ENCODE data around the gene ARHGAP44.

ARHGAP44 gene

DNA sequence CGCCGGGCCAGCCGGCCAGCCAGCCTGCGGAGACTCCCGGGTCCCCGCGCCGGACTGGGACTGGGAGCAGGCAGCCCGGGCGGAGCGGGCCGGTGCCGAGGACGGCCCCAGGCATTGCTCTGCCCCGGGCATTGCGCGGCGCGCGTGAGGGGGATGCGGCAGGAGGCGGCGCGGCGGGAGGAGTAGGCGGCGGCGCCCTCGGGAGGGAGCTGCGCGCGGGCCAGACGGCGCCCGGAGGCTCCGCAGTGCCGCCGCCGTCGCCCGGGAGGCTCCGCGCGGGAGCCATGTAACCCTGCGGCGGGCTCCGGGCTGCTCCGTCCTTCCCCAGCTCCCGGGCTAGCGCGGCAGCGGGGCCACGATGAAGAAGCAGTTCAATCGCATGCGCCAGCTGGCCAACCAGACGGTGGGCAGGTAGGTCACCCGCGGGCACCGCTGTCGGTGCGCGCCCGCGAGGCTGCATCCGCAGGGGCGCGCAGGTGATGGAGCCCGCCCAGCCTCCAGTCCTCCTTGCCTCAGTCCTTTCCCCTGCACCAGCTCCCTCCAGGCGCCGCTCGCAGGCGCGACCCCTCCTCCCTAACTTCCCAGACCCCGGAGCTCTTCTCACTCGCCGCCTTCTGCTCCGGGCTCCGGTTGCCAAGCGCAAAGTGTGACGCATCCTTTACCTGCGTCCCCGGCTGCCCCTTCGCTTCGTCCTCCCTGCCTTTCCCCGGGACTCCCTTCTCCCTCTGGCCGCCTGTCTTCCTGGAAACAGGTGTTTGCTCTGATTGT is at the start of gene ARHGAP44:
Gene ARHGAP44 (plus strand): TSS at position 18 of the 768 bp plus-strand sequence. CDS start 341 bp downstream, at position 359.
- peak within 1 kb of the TSS; percentile 61 for H3K4me3 ChIP-seq (ENCODE audit: low read depth, low read length)
- peak; percentile 7 for DNase-seq (ENCODE audit: low read depth)

- H3K4me3 ChIP-seq (ENCODE audit: low read depth, low read length) = no peak overlapping the region
- DNase-seq (ENCODE audit: low read depth) = no peak
Observed at GRCh38 chr17:12739500-12739899, 49.8 kb upstream of the ARHGAP44 start.

GRCh38 chr17:12743046-12743445 is 46.3 kb upstream of the ARHGAP44 start:
- H3K4me3 ChIP-seq (ENCODE audit: low read depth, low read length) = no peak overlapping the region

GRCh38 chr17:12744298-12744697 is 45.0 kb upstream of the ARHGAP44 start:
- no peak overlapping the region for H3K4me3 ChIP-seq (ENCODE audit: low read depth, low read length)
- no peak for DNase-seq (ENCODE audit: low read depth)

More at GRCh38 chr17:12743046-12743445, 46.3 kb upstream of the ARHGAP44 start:
- DNase-seq (ENCODE audit: low read depth) = no peak

GRCh38 chr17:12744786-12745185 is 44.5 kb upstream of the ARHGAP44 start:
- no peak for DNase-seq (ENCODE audit: low read depth)
- no peak overlapping the region for H3K4me3 ChIP-seq (ENCODE audit: low read depth, low read length)

- DNase-seq (ENCODE audit: low read depth) = no peak
- no peak overlapping the region for H3K4me3 ChIP-seq (ENCODE audit: low read depth, low read length)
Observed at GRCh38 chr17:12745486-12745885, 43.8 kb upstream of the ARHGAP44 start.

DNA sequence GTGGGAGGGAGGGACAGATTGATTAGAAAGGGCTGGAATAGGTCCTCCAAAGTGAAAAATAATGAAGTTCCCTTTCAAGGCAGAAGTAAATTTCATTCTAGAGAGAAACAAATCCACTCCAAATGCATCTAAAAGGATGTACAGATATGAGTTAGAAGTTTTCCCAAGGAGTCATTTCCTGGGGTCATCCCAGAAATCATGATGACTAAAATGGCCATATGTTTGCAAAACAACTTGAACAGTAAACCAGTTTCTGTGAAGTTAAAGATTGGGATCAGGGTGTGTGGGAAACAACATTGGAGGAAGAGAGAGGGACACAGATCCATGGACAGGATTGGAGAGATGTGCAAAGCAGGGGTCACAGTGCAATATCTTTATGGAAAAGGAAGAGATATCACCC is 32.5 kb upstream of the ARHGAP44 start:
- DNase-seq (ENCODE audit: low read depth) = no peak
- no peak overlapping the region for H3K4me3 ChIP-seq (ENCODE audit: low read depth, low read length)

DNA sequence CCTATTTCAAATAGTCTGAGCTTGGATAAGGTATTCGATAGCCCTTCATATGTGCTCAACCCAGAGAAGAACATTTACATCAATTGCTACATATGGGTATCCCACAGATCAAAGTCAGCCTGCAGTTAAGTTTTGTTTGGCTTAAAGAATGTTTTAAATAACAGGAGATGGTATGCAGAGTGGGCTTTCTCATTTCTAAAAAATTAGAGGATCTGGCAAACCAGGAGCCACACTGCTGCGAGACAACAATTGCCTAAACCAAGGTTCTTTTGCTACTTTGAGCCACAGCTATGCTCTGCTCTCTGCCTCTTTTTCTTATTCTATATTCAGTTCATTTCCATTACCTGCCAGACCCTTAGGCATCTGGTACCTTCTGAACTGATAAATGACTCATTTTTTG is 30.2 kb upstream of the ARHGAP44 start:
- no peak for DNase-seq (ENCODE audit: low read depth)
- H3K4me3 ChIP-seq (ENCODE audit: low read depth, low read length) = no peak overlapping the region

GRCh38 chr17:12765548-12765947 is 23.8 kb upstream of the ARHGAP44 start:
- H3K4me3 ChIP-seq (ENCODE audit: low read depth, low read length) = no peak overlapping the region
- peak; percentile 64 for DNase-seq (ENCODE audit: low read depth)

- no peak for DNase-seq (ENCODE audit: low read depth)
Observed at GRCh38 chr17:12768255-12768654, 21.0 kb upstream of the ARHGAP44 start.

GRCh38 chr17:12769981-12770380 is 19.3 kb upstream of the ARHGAP44 start:
- no peak for DNase-seq (ENCODE audit: low read depth)
- H3K4me3 ChIP-seq (ENCODE audit: low read depth, low read length) = no peak overlapping the region

More at GRCh38 chr17:12768255-12768654, 21.0 kb upstream of the ARHGAP44 start:
- no peak overlapping the region for H3K4me3 ChIP-seq (ENCODE audit: low read depth, low read length)

DNA sequence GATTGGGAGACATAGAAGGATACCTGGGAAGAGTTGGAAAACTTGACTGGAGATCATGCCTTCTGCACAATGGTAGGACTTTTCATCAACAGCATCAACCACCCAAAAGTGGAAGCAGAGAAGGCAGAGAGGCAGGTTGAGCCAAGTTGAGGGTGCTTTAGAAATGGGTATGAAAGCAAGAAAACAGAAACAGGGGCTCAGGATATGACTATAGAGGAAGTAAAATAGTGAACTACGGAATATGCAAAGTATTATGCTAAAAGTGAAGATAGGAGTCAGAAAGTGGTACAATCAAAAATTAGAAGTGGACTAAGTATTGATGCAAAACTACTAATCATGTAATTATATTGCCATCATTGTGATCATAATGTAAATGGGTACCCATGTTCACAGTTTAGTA is 16.1 kb upstream of the ARHGAP44 start:
- DNase-seq (ENCODE audit: low read depth) = no peak
- no peak overlapping the region for H3K4me3 ChIP-seq (ENCODE audit: low read depth, low read length)

- DNase-seq (ENCODE audit: low read depth) = no peak
- peak overlapping the region; percentile 61 for H3K4me3 ChIP-seq (ENCODE audit: low read depth, low read length)
Observed at GRCh38 chr17:12789075-12789480, 220 bp upstream of the ARHGAP44 start.

GRCh38 chr17:12790249-12791106 is 1.2 kb downstream of the ARHGAP44 start:
- peak overlapping the region; percentile 61 for H3K4me3 ChIP-seq (ENCODE audit: low read depth, low read length)
- DNase-seq (ENCODE audit: low read depth) = no peak

GRCh38 chr17:12794919-12795532 is 5.7 kb downstream of the ARHGAP44 start:
- no peak for DNase-seq (ENCODE audit: low read depth)
- H3K4me3 ChIP-seq (ENCODE audit: low read depth, low read length) = no peak overlapping the region

- no peak overlapping the region for H3K4me3 ChIP-seq (ENCODE audit: low read depth, low read length)
- DNase-seq (ENCODE audit: low read depth) = no peak
Observed at GRCh38 chr17:12800855-12801365, 11.6 kb downstream of the ARHGAP44 start.

DNA sequence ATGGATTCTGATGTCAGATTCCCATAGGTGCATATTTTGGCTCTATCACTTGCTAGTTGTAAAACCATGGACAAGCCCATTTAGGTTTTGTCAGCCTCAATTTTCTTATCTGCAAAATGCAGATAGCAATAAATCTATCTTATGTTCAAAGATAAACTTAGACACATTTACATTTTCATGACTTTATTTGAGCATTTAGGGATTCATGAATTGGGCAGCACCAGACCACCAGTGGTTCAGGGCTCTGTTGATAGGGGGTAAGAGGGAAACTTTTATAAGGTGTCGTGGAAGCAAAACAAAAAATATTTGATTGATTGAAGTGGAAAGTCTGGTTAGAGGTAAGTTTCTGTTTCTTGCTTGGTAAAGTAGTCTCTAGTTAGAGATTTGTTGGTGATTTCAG is 17.3 kb downstream of the ARHGAP44 start:
- no peak for DNase-seq (ENCODE audit: low read depth)
- no peak overlapping the region for H3K4me3 ChIP-seq (ENCODE audit: low read depth, low read length)

- no peak for DNase-seq (ENCODE audit: low read depth)
- H3K4me3 ChIP-seq (ENCODE audit: low read depth, low read length) = no peak overlapping the region
Observed at GRCh38 chr17:12808723-12809122, 19.4 kb downstream of the ARHGAP44 start.

DNA sequence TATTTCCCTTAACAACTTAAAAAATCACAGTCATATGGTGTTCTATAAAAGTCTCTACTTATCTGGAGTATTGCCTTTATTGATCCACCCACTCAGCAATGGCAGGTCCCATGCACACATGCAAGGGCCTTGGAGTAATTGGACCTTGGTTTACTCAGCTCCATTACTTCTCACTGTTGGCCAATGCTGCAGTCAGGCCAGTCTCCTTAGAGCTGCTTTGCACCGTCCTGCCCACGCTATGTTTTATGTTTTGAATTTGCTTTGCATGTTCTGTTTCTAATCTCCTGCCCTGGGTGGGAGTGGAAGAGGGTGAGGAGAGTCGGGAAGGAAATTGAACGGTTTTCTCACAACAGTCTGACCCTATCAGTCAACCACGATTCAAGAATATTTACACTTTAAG is 23.6 kb downstream of the ARHGAP44 start:
- H3K4me3 ChIP-seq (ENCODE audit: low read depth, low read length) = no peak overlapping the region
- DNase-seq (ENCODE audit: low read depth) = no peak

DNA sequence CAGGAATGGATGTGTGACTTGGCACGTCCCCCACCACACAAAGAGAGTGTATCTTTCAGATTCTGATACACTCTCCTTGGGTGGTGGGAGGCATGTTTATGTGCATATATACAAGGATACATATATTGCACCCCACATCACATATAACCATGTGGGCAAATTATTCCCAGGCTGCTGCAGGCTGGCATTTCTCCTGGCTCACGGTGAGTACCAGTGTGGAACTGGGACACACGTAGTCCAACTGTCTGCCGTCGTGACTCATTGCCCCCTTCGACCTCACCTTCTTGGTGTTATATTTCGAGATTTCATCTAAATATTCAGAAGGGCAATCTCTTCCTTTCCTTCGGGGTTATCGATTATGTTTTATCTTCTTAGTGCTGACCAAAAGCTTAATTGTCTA is 24.4 kb downstream of the ARHGAP44 start:
- DNase-seq (ENCODE audit: low read depth) = no peak

More for the DNA sequence above, 24.4 kb downstream of the ARHGAP44 start:
- H3K4me3 ChIP-seq (ENCODE audit: low read depth, low read length) = no peak overlapping the region

All from skeletal muscle cell (primary cell).